GM18909 (cell line): ENCODE measurements around the gene PNMA6F.

ENCODE experiments used
- ATAC-seq: cut with Tn5 transposase; IDR thresholded peaks from one replicate; pipeline ENCODE4 v1.9.1; 2021; ENCODE audit warnings: mild to moderate bottlenecking; ENCODE audit not compliant: unreplicated experiment, poor library complexity

Gene PNMA6F

DNA sequence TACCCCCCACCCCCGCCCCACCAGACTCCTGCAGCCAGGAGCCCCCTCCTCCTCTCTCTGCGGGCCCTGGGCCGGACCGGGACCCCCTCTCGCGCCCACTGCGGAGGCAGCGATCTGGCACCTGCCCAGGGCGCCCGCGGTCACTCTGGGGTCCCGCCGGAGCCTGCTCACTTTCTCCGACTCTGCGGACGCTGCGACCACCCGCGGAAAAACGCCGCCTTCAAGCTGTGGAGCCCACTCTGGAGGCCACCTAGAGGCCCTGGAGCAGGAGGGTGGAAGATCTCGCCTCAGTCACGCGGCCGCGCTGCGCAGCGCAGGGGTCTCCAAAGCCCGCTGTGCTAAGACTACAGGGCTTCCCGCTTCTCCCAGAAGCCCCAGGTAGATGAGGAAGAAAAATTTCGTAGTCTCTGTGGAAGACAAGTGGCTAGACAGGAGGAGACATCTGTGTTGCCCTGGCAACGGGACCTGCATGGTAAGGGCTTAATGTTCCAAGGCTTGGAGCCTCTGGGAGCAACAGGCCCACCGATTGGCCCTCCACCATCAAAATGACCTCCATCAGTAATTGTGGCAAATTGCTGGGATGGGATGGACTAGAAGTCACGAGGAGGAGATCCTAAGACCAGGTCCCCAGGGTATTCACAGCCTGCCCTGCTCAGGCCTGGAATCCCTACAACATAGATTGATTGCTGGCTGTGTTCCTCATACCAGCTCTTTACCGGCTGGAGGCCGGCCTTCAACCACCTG lies at the start of gene PNMA6F:
PNMA6F (minus strand) TSS at position 387 of the 744 bp plus-strand sequence. CDS start 1,093 bp downstream, outside the sequence.
- no peak for ATAC-seq

GRCh38 chrX:153371256-153371655 lies 49.7 kb upstream of the PNMA6F start:
- ATAC-seq, result no peak

DNA sequence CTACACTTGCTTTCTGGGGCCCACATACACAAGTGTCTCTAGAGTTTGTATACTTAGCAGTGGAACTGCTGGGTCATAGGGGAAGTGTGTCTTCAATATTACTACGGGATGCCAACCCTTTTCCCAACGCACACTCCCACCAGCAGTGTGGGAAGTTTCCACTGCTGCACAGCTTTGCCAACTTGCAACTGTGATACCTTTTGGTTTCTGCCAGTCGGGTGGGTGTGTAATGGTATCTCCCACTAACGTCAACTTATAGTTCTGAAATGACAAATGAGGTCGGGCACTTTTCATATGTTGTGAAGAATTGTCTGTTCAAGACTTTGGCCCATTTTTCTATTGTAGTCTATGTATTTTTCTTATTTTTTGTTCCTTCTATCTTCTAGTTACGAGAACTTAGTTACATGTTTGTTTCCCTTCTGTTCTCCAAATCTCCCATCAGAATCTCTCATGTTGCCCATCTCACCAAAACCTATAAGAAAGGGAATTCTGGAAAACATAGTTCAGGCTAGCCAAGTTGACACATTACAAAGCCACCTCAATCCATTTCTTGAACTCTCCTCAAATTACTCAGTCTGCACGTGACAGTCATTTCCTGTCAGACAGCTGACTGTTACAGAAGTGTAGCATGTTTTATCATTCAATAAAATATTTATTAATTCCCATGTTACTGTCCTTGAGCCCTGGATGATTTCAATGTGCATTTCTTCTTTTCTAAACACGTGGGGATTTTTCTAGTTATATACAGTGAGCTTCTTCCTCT lies 48.9 kb upstream of the PNMA6F start:
- no peak for ATAC-seq

DNA sequence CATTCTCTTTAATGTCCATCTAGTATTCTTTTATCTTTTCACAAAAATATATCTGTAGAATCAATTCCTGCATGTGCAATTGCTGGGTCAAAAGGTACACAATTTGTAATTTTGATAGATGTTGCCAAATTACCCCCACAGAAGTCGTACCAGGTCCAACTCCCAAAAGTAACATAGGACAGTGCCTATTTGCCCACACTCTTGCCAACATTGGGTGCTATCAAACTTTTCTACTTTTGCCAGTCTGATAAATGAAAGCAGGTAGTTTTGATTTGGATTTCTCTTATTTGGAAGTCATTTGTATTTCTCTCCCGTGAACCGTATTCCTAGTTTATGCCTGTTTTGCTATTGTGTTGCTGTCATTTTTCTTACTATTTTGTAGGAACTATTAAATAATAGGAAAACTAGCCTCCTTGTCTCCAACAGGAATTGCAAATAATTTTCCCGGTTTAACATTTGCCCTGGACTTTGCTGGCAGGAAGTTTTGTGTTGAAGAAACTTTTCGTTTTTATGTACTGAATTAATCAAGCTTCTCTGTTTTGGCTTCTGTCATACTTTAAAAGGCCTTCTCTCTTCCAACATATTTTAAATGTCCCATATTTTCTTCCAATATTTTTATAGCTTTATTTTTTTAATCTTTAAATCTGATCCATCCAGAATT lies 45.4 kb upstream of the PNMA6F start:
- ATAC-seq, result no peak

DNA sequence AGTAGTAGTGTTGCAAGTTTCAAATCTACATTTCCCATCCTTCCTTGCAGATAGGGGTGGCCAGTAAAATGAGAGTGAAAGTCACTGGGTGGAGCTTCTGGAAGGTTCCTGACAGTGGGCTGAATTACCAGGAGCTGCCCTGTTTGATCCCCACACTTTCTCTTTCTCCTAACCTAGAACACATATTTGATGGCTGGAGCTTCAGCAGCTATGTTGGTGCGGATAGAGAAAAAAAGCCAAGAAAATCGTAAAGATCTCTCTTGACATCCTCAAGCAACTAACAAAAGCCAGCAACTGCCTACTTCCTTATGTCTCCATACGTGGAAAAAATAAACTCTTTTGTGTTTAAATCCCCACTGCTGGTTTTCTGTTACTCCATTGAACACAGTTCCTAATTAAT lies 44.6 kb upstream of the PNMA6F start:
- ATAC-seq, result no peak

DNA sequence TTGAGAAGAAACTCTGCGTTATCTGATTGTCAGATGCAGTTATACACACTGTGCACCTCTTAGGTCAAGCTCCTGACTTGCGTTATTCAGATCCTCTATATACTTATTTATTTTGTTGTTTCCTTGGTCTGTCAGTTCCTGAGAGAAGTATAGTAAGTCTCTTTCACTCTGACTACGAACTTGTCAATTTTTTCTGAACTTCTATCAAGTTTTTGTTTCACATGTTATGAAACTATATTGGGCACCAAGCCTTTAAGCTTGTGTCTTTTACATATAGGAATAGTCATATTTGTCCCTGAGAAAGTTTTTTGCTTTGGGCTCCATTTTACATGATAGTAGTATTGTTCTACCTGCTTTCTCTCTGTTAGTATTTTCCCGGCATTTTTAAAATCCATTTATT lies 44.1 kb upstream of the PNMA6F start:
- peak; percentile 47 for ATAC-seq

DNA sequence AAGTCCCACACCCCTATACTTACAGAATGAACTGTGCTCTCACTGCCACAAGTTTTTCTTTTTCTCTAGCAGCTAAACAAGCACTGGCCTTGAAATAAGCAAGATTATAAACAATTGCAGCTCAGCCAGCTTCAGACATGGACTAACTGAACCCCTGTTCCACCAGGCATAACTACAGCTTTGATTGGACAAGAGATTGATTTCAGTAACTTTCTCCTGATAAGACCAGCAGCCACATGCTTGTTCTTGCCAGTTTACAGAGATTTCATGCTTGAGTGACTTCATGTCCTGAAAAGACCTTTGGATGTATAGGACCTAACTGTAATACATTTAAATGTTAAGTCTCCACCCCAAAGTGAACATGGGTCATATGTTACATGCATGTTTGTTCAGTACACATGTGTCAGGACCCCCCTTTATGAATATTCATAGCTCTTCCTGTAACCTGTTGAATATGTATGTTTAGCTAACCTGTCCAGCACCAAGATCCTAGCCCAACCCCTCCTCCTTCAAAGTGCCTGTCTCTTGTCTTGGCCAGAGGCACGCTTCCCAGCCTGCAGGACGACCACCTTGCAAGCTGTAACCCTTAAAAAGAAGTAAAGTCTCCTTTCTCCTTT lies 40.3 kb upstream of the PNMA6F start:
- no peak for ATAC-seq

DNA sequence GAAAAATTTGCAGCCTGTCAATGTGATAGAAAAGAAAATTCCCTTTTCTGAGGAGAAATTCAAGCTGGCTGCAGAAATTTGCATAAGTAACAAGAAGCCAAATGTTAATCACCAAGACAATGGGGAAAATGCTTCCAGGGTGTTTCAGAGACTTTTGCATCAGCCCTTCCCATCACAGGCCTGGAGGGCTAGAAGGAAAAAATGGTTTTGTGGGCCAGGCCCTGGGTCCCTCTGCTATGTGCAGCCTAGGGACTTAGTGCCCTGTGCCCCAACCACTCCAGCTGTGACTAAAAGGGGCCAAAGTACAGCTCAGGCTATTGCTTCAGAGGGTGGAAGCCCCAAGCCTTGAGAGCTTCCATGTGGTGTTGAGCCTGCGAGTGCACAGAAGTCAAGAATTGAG lies 36.3 kb upstream of the PNMA6F start:
- ATAC-seq, result no peak

- no peak for ATAC-seq
Observed at GRCh38 chrX:153353416-153353815, 31.8 kb upstream of the PNMA6F start.

GRCh38 chrX:153352858-153353257 lies 31.3 kb upstream of the PNMA6F start:
- ATAC-seq, result no peak

- ATAC-seq, result no peak
Observed at GRCh38 chrX:153351981-153352380, 30.4 kb upstream of the PNMA6F start.

GRCh38 chrX:153349952-153350351 lies 28.4 kb upstream of the PNMA6F start:
- ATAC-seq, result no peak

GRCh38 chrX:153348421-153348820 lies 26.9 kb upstream of the PNMA6F start:
- no peak for ATAC-seq

- ATAC-seq, result no peak
Observed at GRCh38 chrX:153347530-153347929, 26.0 kb upstream of the PNMA6F start.

DNA sequence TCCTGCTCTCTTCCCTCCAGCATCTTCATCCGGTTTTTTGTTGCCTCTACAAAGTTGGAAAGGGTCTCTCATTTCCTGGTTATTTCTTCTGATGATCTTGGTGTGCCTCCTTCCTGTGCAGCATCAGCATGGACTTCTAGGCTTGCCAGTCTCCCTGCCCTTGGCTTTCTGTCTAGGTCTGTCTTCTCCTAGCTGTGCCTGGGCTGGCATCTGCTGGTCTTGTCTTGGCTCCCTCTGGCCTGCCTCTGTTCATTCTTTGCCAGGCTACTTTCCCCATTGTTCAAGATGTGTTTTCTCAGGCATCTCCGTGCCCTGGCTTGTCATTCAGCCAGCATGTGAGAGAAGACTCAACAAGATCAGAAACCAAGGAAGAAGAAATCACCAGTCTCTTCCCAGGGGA lies 22.1 kb upstream of the PNMA6F start:
- no peak for ATAC-seq

DNA sequence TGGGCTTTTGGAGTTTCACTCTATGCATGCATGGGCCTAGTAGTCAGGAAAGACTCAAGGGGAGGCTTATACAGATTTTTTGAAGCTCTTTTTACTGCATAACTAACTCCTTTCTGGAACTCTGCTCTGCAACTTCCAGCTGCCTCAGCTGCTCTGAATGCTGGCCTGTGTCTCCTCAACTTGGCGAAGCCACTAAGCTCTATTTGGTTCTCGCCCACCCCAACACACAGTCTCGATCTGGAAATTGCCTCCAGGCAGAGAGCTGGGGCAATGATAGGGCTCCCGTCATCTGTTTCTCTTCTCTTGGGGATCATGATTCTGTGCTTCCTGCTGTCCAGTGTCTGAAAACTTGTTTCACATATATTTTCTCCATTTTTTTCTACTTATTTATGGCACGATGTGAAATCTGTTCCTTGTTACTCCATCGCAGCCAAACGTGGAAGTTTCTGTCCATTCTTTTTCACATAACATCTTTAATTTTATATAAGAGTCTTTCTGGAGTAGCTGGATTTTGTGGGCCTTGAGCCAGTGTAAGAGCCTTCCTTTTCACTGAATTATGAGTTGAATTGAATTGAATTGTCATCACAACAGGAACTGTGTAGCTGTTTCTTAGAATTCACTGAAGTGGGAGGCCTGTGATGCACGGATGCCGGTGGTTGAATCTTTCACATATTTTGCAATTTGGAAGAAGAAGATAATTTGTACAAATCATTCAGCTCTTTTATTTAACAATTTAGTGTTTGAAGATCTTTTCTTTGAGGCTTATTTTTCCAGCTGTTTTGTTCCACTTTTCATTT lies 21.4 kb upstream of the PNMA6F start:
- ATAC-seq, result no peak

GRCh38 chrX:153340111-153340510 lies 18.5 kb upstream of the PNMA6F start:
- no peak for ATAC-seq

DNA sequence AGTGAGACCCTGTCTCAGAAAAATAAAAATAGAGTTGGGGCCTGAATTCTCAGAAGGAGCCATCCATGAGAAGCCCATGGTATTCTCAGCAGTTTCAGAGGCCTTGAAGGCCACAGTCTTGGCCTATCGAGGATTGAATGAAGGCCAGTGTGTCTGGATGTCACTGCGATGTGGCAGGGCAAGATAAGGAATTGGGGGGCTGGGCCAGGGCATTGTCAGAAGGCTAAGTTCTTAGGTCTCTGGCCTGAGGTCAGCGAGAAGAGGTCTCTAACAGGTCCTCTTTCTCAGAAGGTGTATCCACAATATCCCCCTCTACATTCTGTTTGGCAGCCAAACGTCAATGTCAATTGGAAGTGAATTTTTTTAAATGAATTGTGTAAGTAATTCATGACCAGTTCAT lies 18.1 kb upstream of the PNMA6F start:
- no peak for ATAC-seq

DNA sequence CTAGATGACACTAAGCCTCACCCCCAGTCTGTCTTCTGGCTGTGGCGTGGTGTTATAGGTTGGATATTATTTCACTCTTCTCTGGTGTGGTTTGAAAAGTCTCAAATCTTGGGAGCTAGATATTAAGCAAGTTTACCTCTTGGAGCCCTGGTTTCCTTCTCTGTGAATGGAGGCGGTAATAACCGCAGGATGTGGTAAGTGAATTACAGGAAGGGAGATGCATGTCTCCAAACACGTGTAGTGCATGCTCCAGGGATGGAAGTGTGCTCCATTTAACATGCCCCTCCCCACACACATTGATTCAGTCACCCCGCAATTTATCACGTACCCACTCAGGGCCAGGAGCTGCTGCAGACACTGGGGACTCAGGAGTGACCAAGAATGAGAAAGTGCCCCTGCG lies 17.3 kb upstream of the PNMA6F start:
- ATAC-seq, result no peak

DNA sequence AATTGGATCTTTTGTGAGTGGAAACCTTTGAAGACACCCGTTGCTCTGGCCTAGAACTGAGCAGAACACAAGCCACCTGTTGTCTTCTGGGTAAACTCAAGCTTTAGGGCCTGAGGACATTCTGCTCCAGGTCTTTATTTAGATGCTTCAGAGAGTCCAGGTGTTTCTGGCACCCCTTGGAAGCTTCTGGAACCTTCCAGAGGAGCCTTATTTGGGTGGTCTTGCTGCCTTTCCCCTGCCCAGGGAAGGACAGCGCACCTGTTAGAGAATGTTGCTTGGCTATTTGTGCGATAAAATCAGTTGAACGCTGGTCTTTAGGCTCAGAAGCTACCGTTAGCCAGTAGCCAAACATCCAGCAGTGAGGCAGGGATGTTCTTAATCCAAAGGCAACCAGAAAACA lies 15.4 kb upstream of the PNMA6F start:
- ATAC-seq, result no peak
